Measurements from ENCODE around the gene CEP104. TPM values are rescaled to one million over a fixed set of nuclear protein-coding genes. Genes with fewer than 3 reads are reported as not detected.

The CEP104 gene
- total and polyA plus RNA-seq, 10 of the 15 experiments (the other 5 are each of a cell fraction or from before 2014, with no cell fraction given): 7.2 to 34.8 (median 19.3) TPM

GRCh38 chr1:3895951-3896325, 38.9 kb upstream of the CEP104 start (continued):
- TF ChIP-seq CTCF (IDR thresholded peaks at IDR 0.05 in 2 of 3, conservative IDR thresholded peaks at IDR 0.05 in 1 of 3; ENCODE audit: control insufficient read depth in 2 of 3, extremely low read depth in 1 of 3, insufficient read depth in 1 of 3, low read depth in 3 of 3, low read length in 3 of 3) (no peak), SKIL (IDR thresholded peaks at IDR 0.05; ENCODE audit: low read depth, poor library complexity, severe bottlenecking) (no peak)

- no peak overlapping the region for H2AFZ ChIP-seq (ENCODE audit: control insufficient read depth, low read depth, low read length)
- no TSS peak for BruUV-seq (replicated peaks)
- H3K79me2 ChIP-seq (ENCODE audit: control insufficient read depth, insufficient read depth, low read length): peaks cover 30% of the 10 kb centered on the region
- ChIA-PET SMC1A (ENCODE audit: uncharacterized antibody, unreplicated experiment) (no interaction called here), POLR2A (no interaction called here), RAD21 (ENCODE audit: unreplicated experiment) (no interaction called here), CTCF (interaction anchor here (0.6 kb wide), 1 partner anchor 730 kb away, joined by 3 read pairs; no protein-coding TSS in a partner anchor)
- no peaks in the 10 kb centered on the region for H4K20me1 ChIP-seq (ENCODE audit: control insufficient read depth, insufficient read depth)
- H3K36me3 ChIP-seq (ENCODE audit: control insufficient read depth in 2 of 2, insufficient read depth in 2 of 2, low read length in 1 of 2): peaks cover 2 to 6% of the 10 kb centered on the region in 2 experiments; a peak in 3 of 4 replicates
- H3K9me3 ChIP-seq (replicated peaks; ENCODE audit: control insufficient read depth, insufficient read depth, low read length): no peaks in the 10 kb centered on the region; the same call in 2 of the 3 replicates
- no peak for DNase-seq (ENCODE audit: low read depth, low spot score)
- no peak overlapping the region for H3K4me3 ChIP-seq
- no peak overlapping the region for H3K27ac ChIP-seq (ENCODE audit: control insufficient read depth, insufficient read depth)
- H3K27me3 ChIP-seq (replicated peaks in 1 of 2; ENCODE audit: control insufficient read depth in 2 of 2, insufficient read depth in 2 of 2, low read length in 1 of 2): no peaks in the 10 kb centered on the region
- ATAC-seq: no peak
- no peak overlapping the region for H3K4me2 ChIP-seq (ENCODE audit: control insufficient read depth, insufficient read depth)
- intact Hi-C loops (cut with micrococcal nuclease; ENCODE audit: unreplicated experiment): no loop called here
- no peak for FAIRE-seq
- 96% methylated on average over 13 of the region's 13 CpGs for WGBS (ENCODE audit: insufficient coverage, insufficient replicate concordance, low lambda C conversion rate, missing lambda C conversion rate)
- in situ Hi-C loops (cut with MboI): no loop called here
- peaks cover 15% of the 10 kb centered on the region for H3K4me1 ChIP-seq (ENCODE audit: control insufficient read depth, insufficient read depth, low read length)
- H3K9ac ChIP-seq (ENCODE audit: control insufficient read depth, insufficient read depth, low read length): no peak overlapping the region
- TF ChIP-seq RBBP5 (conservative IDR thresholded peaks at IDR 0.05): no peak
- no peak for TF ChIP-seq EP300 (IDR thresholded peaks at IDR 0.05; ENCODE audit: borderline replicate concordance in 1 of 2, control insufficient read depth in 1 of 2, low read depth in 2 of 2, low read length in 2 of 2)
- TF ChIP-seq ZNF207 (IDR thresholded peaks at IDR 0.05; ENCODE audit: borderline replicate concordance): no peak
- no peak for TF ChIP-seq TCF12 (IDR thresholded peaks at IDR 0.05; ENCODE audit: low read depth, low read length)
- TF ChIP-seq BMI1 (IDR thresholded peaks at IDR 0.05; ENCODE audit: borderline replicate concordance): no peak
- TF ChIP-seq IRF3 (IDR thresholded peaks at IDR 0.05): no peak
- no peak for TF ChIP-seq BACH1 (IDR thresholded peaks at IDR 0.05; ENCODE audit: borderline replicate concordance)
- no peak for TF ChIP-seq MYB (IDR thresholded peaks at IDR 0.05; ENCODE audit: borderline replicate concordance, low read depth, low read length)
- TF ChIP-seq TCF7 (IDR thresholded peaks at IDR 0.05; ENCODE audit: borderline replicate concordance): no peak
- no peak for TF ChIP-seq ZBTB4 (CRISPR knock-in tag; IDR thresholded peaks at IDR 0.05)
- TF ChIP-seq CHD4 (IDR thresholded peaks at IDR 0.05): no peak
- no peak for TF ChIP-seq SMC3 (IDR thresholded peaks at IDR 0.05; ENCODE audit: borderline replicate concordance, low read length)
Measured at GRCh38 chr1:3895279-3895950, 38.4 kb upstream of the CEP104 start.
